HG03520 (cell line): ENCODE measurements around the gene PTMS.

Source experiments
- ATAC-seq: cut with Tn5 transposase; IDR thresholded peaks from one replicate; pipeline ENCODE4 v1.9.1; 2021; ENCODE audit warnings: mild to moderate bottlenecking, moderate library complexity; ENCODE audit not compliant: unreplicated experiment

The PTMS gene

DNA sequence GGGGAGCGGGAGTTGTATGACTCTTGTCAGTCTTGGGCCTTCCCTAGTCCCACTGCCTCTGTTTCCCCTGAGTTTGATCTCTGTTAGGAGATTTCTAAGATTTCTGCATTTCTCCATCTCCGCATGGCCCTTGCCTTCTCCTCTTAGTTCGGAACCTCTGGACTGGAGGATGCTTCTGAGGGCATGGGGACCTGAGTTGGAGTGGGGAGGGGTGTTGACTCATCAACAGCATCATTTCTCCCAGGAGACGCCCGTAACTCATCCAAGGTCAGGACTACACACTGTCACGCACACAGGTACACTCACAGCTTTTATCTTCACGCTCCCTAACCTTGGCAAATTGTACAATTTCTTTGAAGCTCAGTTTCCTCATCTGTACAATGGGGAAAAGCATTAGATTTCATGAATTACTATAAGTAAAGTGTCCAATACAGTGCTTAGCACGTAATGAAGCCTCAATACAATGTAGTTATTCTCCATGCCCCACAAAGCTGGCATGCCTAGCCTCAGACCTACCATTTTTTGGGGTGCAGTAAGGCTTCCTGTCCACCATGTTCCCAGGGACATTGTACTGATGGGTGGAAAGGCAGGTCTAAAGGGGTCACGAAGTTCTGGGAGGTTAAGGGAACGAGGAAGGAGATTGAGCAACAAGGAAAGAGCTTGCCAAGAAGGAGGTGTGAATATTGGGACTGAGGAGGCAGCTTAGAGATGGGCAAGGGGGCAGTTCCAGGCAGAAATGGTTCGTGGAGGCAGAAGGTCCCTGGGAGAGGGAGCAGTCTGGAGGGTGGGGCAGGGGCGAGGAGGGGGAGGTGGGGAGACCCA is 5.6 kb downstream of the PTMS start:
- no peak for ATAC-seq

DNA sequence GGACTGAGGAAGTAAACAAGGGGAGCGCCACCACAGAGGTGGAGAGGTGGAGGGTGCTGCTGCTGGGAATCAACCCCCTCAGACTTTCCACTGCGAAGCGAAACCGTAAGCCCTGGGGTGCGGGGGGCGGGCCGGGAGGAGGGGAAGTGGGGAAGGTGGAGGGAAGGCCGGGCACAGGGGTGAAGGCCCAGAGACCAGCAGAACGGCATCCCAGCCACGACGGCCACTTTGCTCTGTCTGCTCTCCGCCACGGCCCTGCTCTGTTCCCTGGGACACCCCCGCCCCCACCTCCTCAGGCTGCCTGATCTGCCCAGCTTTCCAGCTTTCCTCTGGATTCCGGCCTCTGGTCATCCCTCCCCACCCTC is 6.2 kb downstream of the PTMS start, which contains the start of gene LAG3:
TSS of gene LAG3 (plus strand) at position 190 of the 365 bp plus-strand sequence. CDS start 333 bp downstream, outside the sequence.
- ATAC-seq: no peak

DNA sequence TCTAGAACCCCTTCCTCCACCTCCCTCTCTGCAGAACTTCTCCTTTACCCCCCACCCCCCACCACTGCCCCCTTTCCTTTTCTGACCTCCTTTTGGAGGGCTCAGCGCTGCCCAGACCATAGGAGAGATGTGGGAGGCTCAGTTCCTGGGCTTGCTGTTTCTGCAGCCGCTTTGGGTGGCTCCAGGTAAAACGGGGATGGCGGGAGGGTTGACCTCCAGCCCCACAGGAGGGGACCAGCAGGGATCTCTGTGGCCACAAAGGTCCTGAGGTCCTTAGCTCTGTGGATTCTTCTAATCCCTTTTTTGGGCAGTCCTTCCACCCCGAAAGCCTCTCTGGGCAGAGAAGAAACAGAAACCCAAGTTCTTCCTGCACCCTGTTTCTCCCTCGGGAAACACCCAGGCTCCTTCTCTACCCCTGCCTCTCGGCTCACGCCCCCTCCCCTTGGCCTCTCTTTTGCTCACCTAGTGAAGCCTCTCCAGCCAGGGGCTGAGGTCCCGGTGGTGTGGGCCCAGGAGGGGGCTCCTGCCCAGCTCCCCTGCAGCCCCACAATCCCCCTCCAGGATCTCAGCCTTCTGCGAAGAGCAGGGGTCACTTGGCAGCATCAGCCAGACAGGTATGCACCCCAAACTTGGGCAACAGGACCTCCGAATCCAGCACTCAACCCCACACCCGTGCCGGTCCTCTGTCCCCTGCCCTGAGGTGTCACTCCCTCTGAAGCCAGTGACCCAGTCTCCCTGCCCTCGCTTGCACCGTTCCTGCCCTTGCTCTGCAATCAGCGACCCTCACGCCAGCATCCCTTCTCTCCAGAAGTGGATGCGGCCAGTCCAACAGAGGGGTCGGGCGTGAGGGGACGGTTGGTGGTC is 6.8 kb downstream of the PTMS start:
- no peak for ATAC-seq

DNA sequence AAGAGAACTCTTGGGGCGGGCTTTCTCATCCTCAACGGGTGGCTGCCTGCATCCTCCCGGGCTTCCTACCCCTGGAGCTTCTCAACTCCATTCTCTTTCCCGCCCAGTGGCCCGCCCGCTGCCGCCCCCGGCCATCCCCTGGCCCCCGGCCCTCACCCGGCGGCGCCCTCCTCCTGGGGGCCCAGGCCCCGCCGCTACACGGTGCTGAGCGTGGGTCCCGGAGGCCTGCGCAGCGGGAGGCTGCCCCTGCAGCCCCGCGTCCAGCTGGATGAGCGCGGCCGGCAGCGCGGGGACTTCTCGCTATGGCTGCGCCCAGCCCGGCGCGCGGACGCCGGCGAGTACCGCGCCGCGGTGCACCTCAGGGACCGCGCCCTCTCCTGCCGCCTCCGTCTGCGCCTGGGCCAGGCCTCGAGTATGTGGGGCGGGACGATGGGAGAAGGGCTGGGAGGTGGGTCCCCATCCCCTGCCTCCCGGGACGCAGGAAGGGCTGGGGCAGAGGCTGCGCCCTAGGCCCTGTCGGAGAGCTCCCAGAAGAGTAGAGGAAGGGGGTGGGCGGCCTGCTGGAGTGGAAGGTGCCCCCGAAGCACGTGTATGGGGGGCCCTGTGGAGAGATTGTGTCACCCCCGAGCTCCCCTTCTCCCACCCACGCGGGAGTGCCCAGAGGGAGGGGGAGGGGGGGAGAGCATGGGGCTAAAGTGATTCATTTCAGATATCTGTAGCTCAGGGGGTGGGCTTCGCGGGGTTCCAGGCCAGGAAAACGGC is 7.6 kb downstream of the PTMS start:
- ATAC-seq: no peak

DNA sequence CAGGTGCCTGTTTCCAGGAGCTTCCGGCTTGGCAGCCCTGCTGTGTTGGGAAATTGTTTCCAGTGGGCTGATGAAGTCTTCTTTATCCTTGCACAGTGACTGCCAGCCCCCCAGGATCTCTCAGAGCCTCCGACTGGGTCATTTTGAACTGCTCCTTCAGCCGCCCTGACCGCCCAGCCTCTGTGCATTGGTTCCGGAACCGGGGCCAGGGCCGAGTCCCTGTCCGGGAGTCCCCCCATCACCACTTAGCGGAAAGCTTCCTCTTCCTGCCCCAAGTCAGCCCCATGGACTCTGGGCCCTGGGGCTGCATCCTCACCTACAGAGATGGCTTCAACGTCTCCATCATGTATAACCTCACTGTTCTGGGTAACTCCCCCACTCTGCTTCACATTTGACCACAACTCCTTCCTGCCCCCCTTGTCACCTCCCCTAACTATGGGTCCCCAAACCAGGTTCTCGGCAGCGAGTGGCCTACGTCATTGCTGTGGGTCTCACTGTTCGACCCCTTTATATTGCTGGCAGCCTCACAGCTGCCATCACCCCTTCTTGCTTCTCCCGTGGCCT is 8.4 kb downstream of the PTMS start:
- no peak for ATAC-seq

DNA sequence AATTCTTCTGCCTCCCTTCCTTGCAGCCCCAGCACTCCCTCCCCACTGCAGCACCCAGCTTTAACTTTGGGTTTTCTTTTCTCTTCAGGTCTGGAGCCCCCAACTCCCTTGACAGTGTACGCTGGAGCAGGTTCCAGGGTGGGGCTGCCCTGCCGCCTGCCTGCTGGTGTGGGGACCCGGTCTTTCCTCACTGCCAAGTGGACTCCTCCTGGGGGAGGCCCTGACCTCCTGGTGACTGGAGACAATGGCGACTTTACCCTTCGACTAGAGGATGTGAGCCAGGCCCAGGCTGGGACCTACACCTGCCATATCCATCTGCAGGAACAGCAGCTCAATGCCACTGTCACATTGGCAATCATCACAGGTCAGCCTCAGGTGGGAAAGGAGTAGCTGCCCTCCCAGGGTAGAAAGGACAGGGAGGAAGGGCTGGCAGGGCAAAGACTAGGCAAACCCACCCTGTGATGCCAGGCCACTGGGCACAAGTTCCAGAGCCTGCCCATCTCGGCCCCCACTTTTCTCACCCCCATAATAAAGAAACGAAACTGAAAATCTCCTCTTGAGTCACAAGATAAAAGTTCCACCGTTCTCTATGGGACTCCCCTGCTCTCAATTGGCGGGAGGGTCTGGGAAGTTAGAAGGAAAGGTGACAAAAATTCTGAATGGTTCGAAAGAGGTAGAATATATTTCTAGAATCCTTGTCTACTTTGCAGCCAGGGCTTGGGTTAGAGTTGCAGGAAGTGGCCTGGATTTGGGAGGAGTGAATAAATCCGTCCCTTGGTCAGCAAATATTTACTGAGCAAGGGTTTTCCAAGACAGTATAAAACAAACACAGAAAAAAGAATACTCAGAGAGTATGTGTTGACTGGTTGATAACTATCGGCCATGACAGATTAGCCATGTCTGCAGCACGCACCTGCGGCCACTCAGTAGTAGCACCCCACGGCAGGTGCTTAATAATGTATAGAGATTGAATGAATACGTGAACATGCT is 9.3 kb downstream of the PTMS start:
- no peak for ATAC-seq

DNA sequence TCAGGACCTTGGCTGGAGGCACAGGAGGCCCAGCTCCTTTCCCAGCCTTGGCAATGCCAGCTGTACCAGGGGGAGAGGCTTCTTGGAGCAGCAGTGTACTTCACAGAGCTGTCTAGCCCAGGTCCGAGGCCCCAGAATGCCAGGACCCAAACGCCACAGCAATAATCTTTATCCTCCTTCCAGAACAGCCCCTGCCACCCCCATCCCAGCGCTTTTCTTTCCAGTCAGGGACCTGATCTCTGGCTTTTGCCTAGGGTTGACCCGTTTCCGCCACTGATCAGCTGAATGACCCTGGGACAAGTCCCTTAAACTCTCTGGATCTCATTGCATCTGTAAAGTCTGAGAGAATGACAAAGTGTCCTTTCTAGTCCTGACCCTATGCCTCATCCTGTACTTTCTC is 11.2 kb downstream of the PTMS start:
- ATAC-seq: no peak

DNA sequence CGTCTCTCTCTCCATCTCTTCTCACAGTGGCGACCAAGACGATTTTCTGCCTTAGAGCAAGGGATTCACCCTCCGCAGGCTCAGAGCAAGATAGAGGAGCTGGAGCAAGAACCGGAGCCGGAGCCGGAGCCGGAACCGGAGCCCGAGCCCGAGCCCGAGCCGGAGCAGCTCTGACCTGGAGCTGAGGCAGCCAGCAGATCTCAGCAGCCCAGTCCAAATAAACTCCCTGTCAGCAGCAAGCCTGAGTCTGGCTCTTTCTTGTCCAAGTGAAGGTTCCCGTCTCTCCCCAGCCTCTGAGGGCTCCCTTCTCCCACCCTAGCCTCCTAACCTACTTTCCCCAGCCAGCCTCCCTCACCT is 12.0 kb downstream of the PTMS start:
- no peak for ATAC-seq

DNA sequence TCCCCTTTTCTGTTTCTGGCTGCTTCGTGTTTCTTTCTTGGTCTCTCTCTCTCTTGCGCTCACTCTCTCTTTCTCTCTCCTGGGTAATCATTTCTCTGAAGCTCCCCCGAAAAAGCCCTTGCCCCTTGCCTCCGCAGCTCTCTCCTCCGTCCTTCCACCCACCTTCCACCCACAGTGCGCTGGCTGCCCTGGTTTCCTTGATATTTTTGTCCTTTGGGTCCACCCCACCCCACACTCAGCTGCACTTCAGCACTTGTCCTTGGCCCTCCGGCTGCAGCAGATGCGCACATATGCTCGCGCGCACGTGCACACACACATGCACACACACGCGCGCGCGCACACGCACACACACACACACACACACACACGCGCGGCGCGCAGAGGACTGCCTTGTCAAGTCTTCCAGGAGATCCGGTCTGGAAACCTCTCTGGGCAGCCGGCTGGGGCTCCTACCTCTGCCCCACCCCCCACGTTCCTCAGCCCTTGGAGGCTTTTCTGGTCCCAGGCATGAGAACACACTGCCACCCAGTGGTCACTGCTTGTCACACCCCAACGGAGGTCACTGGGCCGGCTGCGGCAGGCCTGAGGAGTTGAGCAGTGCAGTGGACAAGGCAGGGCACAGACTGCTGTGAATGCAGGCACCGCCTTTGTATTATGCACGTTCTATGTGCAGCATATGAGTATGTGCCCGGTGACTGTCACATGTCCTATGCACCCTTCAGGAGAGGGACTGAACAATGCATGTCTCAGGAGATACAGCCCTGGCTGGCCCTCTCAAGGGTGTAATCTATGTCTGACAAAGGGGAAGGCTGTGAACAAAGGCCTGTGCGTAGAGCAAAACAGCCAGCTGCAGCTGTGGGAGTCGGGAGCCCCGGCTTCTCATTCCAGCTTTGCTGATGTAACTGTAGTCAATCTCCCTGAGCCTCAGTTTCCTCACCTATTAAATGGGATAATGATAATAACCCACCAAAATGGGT is 12.7 kb downstream of the PTMS start:
- peak; percentile 75 for ATAC-seq

DNA sequence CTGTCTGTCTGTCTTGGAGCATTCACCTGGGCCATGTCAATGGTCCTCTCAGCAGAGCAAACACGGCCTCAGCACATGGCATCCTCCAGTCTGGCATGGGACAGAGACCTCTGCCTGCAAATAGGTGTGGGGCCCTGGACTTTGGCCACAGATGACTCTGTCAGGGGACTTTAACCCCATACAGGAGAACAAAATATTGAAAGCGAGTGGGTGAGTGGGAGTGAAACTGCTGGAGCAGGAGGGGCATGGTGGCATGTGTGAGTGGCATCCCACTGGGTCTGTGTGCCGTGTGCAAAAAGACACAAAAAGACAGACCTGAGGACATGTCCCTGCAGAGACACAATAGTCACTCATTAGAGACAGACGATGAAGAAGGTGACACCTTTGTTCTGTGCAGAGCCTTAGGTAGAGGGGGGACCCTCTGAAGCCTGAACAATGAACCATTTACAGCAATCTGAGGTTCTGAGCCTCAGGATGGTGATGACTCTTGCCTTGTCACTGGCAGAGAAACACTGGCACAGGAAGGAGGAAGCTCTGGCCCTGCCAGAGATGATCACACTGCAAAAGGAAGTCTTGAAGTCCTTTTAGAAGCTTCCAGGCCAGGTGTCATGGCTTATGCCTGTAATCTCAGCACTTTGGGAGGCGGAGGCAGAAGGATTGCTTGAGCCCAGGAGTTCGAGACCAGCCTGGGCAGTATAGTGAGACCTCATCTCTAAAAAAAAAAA is 13.7 kb downstream of the PTMS start:
- no peak for ATAC-seq

DNA sequence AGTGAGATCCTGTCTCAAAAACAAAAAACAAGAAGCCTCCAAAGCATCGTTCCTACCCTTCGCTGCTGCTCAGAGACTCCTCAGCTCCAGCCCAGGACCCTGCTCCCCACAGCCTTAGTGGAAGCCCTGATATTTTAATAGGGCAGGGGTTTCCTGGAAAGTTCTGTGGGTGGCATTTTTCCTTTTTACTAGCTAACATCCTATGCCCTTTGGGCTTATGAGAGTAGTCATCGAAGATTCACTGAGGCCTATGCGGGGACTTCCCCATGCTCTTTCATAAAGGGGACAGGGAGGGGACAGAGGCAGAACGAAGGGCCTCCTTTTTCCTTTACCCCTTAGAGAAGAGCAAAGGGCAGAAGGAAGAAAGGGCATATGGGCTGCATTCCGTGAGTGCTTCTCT is 14.4 kb downstream of the PTMS start:
- no peak for ATAC-seq

DNA sequence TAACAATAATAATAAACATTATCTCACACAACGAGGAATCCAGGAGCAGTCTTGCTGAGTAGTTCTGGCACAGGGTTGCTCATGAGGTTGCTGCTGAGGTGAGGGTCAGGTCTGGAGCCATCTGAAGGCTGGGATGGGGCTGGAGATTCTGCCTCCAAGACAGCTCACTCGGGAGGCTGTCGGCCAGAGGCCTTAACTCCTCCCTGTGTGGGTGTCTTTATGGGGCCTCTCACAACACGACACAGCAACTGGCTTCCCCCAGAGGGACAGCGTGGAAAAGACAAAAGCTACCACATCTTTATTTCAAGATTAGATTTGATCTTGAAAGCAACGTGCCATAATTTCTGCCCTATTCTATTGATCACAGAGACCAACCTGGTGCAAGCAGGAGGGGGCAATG is 16.0 kb downstream of the PTMS start:
- ATAC-seq: no peak

DNA sequence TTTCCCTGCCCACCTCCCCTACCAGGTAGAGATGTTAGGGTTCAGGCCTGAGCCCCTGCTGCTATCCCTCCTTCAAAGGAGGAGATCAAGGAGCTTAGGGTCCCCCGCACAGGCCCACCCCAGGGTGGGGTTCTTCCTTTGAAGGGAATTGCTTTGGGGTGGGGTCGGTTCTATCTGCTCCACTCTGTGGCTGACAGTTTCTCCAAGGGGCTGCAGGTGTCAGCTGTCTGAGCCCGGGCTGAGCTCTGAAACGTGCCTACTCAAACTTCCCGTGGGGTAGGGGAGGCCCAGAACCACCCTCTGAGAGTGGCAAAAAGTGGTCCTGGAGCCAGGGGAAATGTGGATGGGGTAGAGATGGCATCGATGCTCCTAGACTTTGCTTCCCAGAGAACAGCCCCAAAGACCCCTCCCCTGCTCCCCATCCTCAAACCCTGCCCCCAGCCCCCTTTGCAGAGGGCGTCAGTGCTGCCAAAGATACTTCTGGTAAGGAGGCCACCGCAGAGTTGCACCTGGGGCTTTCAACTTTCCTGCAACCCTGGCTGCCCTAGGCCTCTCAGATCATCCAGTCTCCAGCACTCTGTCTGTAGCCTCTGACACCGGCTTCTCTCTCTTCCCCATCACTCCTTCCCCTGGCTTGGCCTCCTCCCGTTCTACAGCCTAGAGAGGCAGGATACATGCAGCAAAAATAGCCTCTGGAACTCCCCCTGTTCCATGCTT is 16.8 kb downstream of the PTMS start:
- ATAC-seq: no peak

DNA sequence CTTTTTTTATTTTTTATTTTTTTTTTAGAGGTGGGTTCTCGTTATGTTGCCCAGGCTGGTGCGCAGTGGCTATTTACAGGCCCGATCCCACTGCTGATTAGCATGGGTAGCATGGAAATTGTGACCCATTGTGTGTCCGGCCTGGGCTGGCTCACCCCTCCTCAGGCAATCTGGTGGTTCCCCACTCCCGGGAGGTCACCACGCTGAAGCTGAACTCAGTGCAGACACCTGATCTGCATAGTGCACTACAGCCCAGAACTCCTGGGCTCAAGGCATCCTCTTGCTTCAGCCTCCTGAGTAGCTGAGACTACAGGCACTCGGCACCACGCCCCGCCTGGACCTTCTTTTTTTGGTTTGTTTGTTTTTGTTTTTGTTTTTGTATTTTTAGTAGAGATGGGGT is 17.7 kb downstream of the PTMS start:
- no peak for ATAC-seq

DNA sequence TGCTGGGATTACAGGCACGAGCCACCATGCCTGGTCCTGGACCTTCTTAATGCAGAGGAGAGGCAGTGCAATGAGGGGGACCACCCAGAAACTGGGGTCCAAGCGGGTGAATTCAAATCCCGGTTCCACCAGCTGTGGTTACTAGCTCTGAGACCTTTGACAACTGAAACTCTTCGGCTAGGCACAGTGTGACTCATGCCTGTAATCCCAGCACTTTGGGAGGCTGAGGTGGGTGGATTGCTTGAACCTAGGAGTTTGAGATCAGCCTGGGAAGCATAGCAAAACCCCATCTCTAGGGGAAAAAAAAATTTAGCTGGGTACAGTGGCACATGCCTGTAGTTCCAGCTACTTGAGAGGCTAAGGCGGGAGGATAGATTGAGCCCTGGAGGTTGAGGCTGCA is 18.1 kb downstream of the PTMS start:
- ATAC-seq: no peak

DNA sequence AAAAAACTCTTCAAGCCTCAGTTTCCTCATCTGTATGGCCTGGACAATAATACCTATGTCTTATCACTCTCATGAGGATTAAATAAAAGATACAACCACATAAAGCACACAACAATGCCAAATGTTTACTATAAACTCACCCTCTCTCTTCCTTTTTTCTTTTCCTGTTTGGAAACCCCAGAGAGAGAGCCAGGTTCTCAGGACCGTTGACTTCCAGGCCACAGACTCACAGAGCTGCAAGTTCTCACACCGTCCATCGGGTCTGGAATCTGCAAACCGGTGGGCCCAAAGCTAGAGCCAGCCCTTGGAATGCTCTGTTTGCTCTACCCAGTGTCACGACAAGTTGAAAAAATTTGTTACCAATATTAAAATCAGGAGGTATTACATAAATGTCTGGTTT is 18.6 kb downstream of the PTMS start:
- no peak for ATAC-seq

DNA sequence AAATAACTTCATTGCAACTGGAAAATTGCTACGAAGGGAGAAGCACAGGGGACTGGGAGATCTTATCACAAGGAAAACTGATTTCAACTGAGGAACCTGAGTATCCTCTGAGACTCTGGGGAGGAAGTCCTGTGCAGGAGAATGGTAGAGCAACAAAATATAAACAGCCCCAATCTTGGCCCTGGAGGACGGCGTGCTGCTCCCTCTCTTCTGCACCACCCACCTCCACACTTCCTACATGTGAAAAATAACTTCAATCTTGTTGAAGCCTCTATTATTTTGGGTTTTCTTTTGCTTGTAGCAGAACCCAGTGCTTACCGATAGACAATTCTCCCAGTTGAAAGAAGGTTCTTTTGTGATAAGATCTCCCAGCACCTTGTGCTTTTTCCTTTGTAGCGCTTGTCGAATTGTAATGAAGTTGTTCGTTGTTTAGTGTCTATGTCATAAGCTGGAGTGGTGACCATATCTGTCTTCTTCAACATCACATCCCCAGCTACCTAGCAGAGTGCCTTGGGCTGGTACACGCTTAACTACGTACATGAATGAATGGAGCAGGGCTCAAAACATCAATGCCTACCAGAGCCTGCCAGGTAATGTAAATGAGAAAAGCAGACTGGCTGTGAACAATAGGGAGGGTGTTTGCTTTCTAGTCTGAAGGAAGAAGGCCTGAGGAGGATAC is 20.4 kb downstream of the PTMS start:
- ATAC-seq: no peak
